OCI-LY1 (cell line): ENCODE data around the gene LRRC61.

ENCODE experiments used
- H2AFZ ChIP-seq: fragments of 200-600 bp; sonication (generic), shearing (Covaris generic); 2 replicates; pipeline ENCODE4 v1.6.0; 2014; ENCODE audit warnings: antibody characterized with exemption, mild to moderate bottlenecking, low read length
- H3F3A ChIP-seq: fragments of 200-600 bp; sonication (generic), shearing (Covaris generic); 2 replicates; pipeline ENCODE4 v1.6.0; 2014; ENCODE audit warnings: mild to moderate bottlenecking, antibody characterized with exemption, low read length, moderate library complexity; ENCODE audit not compliant: insufficient read depth
- H3K27ac ChIP-seq: fragments of 200-600 bp; sonication (generic); 2 replicates; pipeline ENCODE4 v1.5.1; 2014; ENCODE audit warnings: low read length, mixed run types, mild to moderate bottlenecking, low read depth; ENCODE audit not compliant: poor library complexity, severe bottlenecking
- H3K27me3 ChIP-seq: fragments of 200-600 bp; sonication (generic); 2 replicates; pipeline ENCODE4 v1.6.0; 2014; ENCODE audit warnings: antibody characterized with exemption, mild to moderate bottlenecking, low read length, moderate library complexity; ENCODE audit not compliant: insufficient read depth
- H3K36me3 ChIP-seq: fragments of 200-600 bp; sonication (generic); 2 replicates; pipeline ENCODE4 v1.6.1; 2014; ENCODE audit warnings: mild to moderate bottlenecking, antibody characterized with exemption, low read length, moderate library complexity, mixed read lengths; ENCODE audit not compliant: insufficient read depth
- H3K4me1 ChIP-seq: fragments of 200-600 bp; sonication (generic); 2 replicates; pipeline ENCODE4 v1.5.1; 2014; ENCODE audit warnings: mild to moderate bottlenecking, low read length, moderate library complexity; ENCODE audit not compliant: insufficient read depth, severe bottlenecking
- H3K4me2 ChIP-seq: fragments of 200-600 bp; sonication (generic), shearing (Covaris generic); 2 replicates; pipeline ENCODE4 v1.6.1; 2014; ENCODE audit warnings: low read length
- H3K4me3 ChIP-seq: fragments of 200-600 bp; sonication (generic); 2 replicates; pipeline ENCODE4 v1.5.1; 2014; ENCODE audit warnings: low read length, low read depth, mild to moderate bottlenecking, mixed read lengths; ENCODE audit not compliant: poor library complexity, severe bottlenecking
- H3K79me2 ChIP-seq: fragments of 200-600 bp; shearing (Covaris generic); 2 replicates; pipeline ENCODE4 v1.6.1; 2016; ENCODE audit warnings: mixed run types, low read length, mixed read lengths; ENCODE audit not compliant: insufficient read depth
- H3K9ac ChIP-seq: fragments of 200-600 bp; sonication (generic), shearing (Covaris generic); 2 replicates; pipeline ENCODE4 v1.6.1; 2014; ENCODE audit warnings: mild to moderate bottlenecking, low read length, mixed read lengths
- H3K9me2 ChIP-seq: fragments of 200-600 bp; sonication (generic), shearing (Covaris generic); 2 replicates; pipeline ENCODE4 v1.6.1; 2014; ENCODE audit warnings: low read depth, mild to moderate bottlenecking, low read length, mixed read lengths
- H3K9me3 ChIP-seq: fragments of 200-600 bp; shearing (Covaris generic); 2 replicates; pipeline ENCODE4 v1.6.1; 2014; ENCODE audit warnings: low read length, mixed read lengths
- H4K20me1 ChIP-seq: fragments of 200-600 bp; sonication (generic), shearing (Covaris generic); 2 replicates; pipeline ENCODE4 v1.6.0; 2016; ENCODE audit warnings: mild to moderate bottlenecking, low read length; ENCODE audit not compliant: insufficient read depth
- CTCF ChIP-seq: fragments of 200-600 bp; sonication (generic), shearing (Covaris generic); IDR thresholded peaks from 2 replicates; pipeline ENCODE4 v1.5.1; 2017; ENCODE audit warnings: mild to moderate bottlenecking, antibody characterized with exemption, low read length, moderate library complexity, mixed read lengths
- EZH2 ChIP-seq: fragments of 200-600 bp; sonication (generic), shearing (Covaris generic); IDR thresholded peaks from 2 replicates; pipeline ENCODE4 v1.8.0; 2017; ENCODE audit warnings: borderline replicate concordance, mixed run types, mild to moderate bottlenecking, antibody characterized with exemption, low read length, moderate library complexity, mixed read lengths

LRRC61 gene

GRCh38 chr7:150343225-150343624, 20.1 kb downstream of the LRRC61 start:
- Histone ChIP-seq H3K4me3 (no peak overlapping the region), H3K27me3 (peaks cover 7% of the 10 kb centered on the region; the same call in 1 of the 2 replicates)
- TF ChIP-seq EZH2 (no peak), CTCF (no peak)

GRCh38 chr7:150344299-150344698, 21.1 kb downstream of the LRRC61 start:
- no peaks in the 10 kb centered on the region for H3K9me2 ChIP-seq
- H4K20me1 ChIP-seq = no peaks in the 10 kb centered on the region
- H3K4me1 ChIP-seq = no peaks in the 10 kb centered on the region
- H3K79me2 ChIP-seq = no peaks in the 10 kb centered on the region
- H3K4me3 ChIP-seq = no peak overlapping the region
- H3F3A ChIP-seq = no peaks in the 10 kb centered on the region
- no peak overlapping the region for H3K27ac ChIP-seq
- H3K4me2 ChIP-seq = no peak overlapping the region
- TF ChIP-seq CTCF = no peak
- no peak for TF ChIP-seq EZH2
- no peaks in the 10 kb centered on the region; the same call in 1 of the 2 replicates for H3K36me3 ChIP-seq
- H2AFZ ChIP-seq = no peak overlapping the region
- H3K9me3 ChIP-seq = peaks cover 15% of the 10 kb centered on the region
- H3K27me3 ChIP-seq = peaks cover 7% of the 10 kb centered on the region; the same call in 1 of the 2 replicates
- H3K9ac ChIP-seq = no peak overlapping the region

More at GRCh38 chr7:150343225-150343624, 20.1 kb downstream of the LRRC61 start:
- H3K79me2 ChIP-seq = no peaks in the 10 kb centered on the region
- no peak overlapping the region for H2AFZ ChIP-seq
- no peaks in the 10 kb centered on the region for H4K20me1 ChIP-seq
- no peaks in the 10 kb centered on the region for H3F3A ChIP-seq
- H3K4me1 ChIP-seq = no peaks in the 10 kb centered on the region
- no peaks in the 10 kb centered on the region for H3K9me2 ChIP-seq
- H3K9me3 ChIP-seq = peaks cover 14% of the 10 kb centered on the region
- H3K4me2 ChIP-seq = no peak overlapping the region
- no peak overlapping the region for H3K27ac ChIP-seq
- H3K9ac ChIP-seq = no peak overlapping the region
- H3K36me3 ChIP-seq = no peaks in the 10 kb centered on the region; the same call in 1 of the 2 replicates

- H3K9me3 ChIP-seq = peaks cover 15% of the 10 kb centered on the region
- no peaks in the 10 kb centered on the region; the same call in 1 of the 2 replicates for H3K36me3 ChIP-seq
- no peak overlapping the region for H3K4me2 ChIP-seq
- no peaks in the 10 kb centered on the region for H3F3A ChIP-seq
- no peak overlapping the region for H2AFZ ChIP-seq
- no peak overlapping the region for H3K9ac ChIP-seq
- no peaks in the 10 kb centered on the region for H3K79me2 ChIP-seq
- H3K4me1 ChIP-seq = no peaks in the 10 kb centered on the region
- no peaks in the 10 kb centered on the region for H3K9me2 ChIP-seq
- no peak overlapping the region for H3K27ac ChIP-seq
- H3K4me3 ChIP-seq = no peak overlapping the region
- TF ChIP-seq CTCF (no peak), EZH2 (no peak)
- peaks cover 7% of the 10 kb centered on the region; the same call in 1 of the 2 replicates for H3K27me3 ChIP-seq
- no peaks in the 10 kb centered on the region for H4K20me1 ChIP-seq
Observed at GRCh38 chr7:150345012-150345411, 21.9 kb downstream of the LRRC61 start.
